GM21576 (cell line): Measurements from ENCODE around the gene TACR1.

ENCODE experiments used
- ATAC-seq: cut with Tn5 transposase; IDR thresholded peaks from one replicate; pipeline ENCODE4 v1.9.1; 2021; ENCODE audit warnings: mild to moderate bottlenecking, moderate library complexity; ENCODE audit not compliant: unreplicated experiment

TACR1 gene

GRCh38 chr2:75025216-75025615 lies 174.1 kb downstream of the TACR1 start:
- no peak for ATAC-seq

GRCh38 chr2:75023666-75024455 lies 175.5 kb downstream of the TACR1 start:
- ATAC-seq = no peak

- no peak for ATAC-seq
These were observed 176.8 kb downstream of the TACR1 start for GRCh38 chr2:75022516-75022915.

GRCh38 chr2:75021672-75022071 lies 177.6 kb downstream of the TACR1 start:
- ATAC-seq = no peak

GRCh38 chr2:75020476-75020875 lies 178.8 kb downstream of the TACR1 start:
- no peak for ATAC-seq

- ATAC-seq = no peak
These were observed 179.5 kb downstream of the TACR1 start for GRCh38 chr2:75019790-75020189.

- ATAC-seq = no peak
These were observed 181.2 kb downstream of the TACR1 start for GRCh38 chr2:75018162-75018561.

GRCh38 chr2:75012080-75012479 lies 187.2 kb downstream of the TACR1 start:
- no peak for ATAC-seq

GRCh38 chr2:75010571-75010970 lies 188.7 kb downstream of the TACR1 start:
- no peak for ATAC-seq

GRCh38 chr2:75007819-75008218 lies 191.5 kb downstream of the TACR1 start:
- no peak for ATAC-seq

GRCh38 chr2:75007061-75007460 lies 192.3 kb downstream of the TACR1 start:
- ATAC-seq = no peak

- no peak for ATAC-seq
These were observed 193.3 kb downstream of the TACR1 start for GRCh38 chr2:75006041-75006440.

GRCh38 chr2:75003773-75004172 lies 195.5 kb downstream of the TACR1 start:
- no peak for ATAC-seq

- ATAC-seq = no peak
These were observed 196.0 kb downstream of the TACR1 start for GRCh38 chr2:75003276-75003675.

GRCh38 chr2:75002007-75002406 lies 197.3 kb downstream of the TACR1 start:
- no peak for ATAC-seq

- no peak for ATAC-seq
These were observed 199.9 kb downstream of the TACR1 start for GRCh38 chr2:74999468-74999867.
